Muscle layer of duodenum (tissue), 2 donors: ENCODE measurements around the gene ORMDL3.

Experiments used
- H3K27ac ChIP-seq: one replicate; pipeline ENCODE4 v1.7.0; 2013; ENCODE audit warnings: mild to moderate bottlenecking, low read length
- H3K27me3 ChIP-seq: one replicate; pipeline ENCODE4 v1.7.0; 2013; ENCODE audit warnings: low read depth, mild to moderate bottlenecking, control low read depth, low read length
- H3K36me3 ChIP-seq, 2 donors: one replicate each; pipeline ENCODE4 v1.7.0; 2013; ENCODE audit warnings: low read length in 2 of 2, control low read depth in 1 of 2, mild to moderate bottlenecking in 1 of 2; ENCODE audit not compliant: insufficient read depth in 2 of 2, control insufficient read depth in 1 of 2
- H3K4me1 ChIP-seq, 2 donors: one replicate each; pipeline ENCODE4 v1.7.0; 2013; ENCODE audit warnings: low read length in 2 of 2, mild to moderate bottlenecking in 2 of 2, control low read depth in 1 of 2, moderate library complexity in 1 of 2; ENCODE audit not compliant: insufficient read depth in 2 of 2, control insufficient read depth in 1 of 2
- H3K4me3 ChIP-seq, 2 donors: one replicate each; pipeline ENCODE4 v1.7.0; 2013; ENCODE audit warnings: low read length in 2 of 2, low read depth in 1 of 2, mild to moderate bottlenecking in 1 of 2
- H3K9me3 ChIP-seq, 2 donors: one replicate each; pipeline ENCODE4 v1.7.0; 2013; ENCODE audit warnings: low read length in 2 of 2, control low read depth in 1 of 2, mild to moderate bottlenecking in 1 of 2; ENCODE audit not compliant: control insufficient read depth in 1 of 2
- donor health status: healthy.

The ORMDL3 gene

GRCh38 chr17:39929646-39930407 lies 2.4 kb upstream of the ORMDL3 start:
- H3K27ac ChIP-seq: peak overlapping the region; percentile 94
- H3K4me3 ChIP-seq: no peak overlapping the region

GRCh38 chr17:39928858-39929645 lies 1.7 kb upstream of the ORMDL3 start:
- Histone ChIP-seq H3K4me3 (peak overlapping the region; percentile 78 to 90), H3K27ac (peak overlapping the region; percentile 94), H3K4me1 (peaks cover 17 to 35% of the 10 kb centered on the region in 2 donors), H3K36me3 (peaks cover 0 to 9% of the 10 kb centered on the region in 2 donors), H3K27me3 (no peaks in the 10 kb centered on the region), H3K9me3 (no peaks in the 10 kb centered on the region)

More at GRCh38 chr17:39929646-39930407, 2.4 kb upstream of the ORMDL3 start:
- Histone ChIP-seq H3K9me3 (no peaks in the 10 kb centered on the region), H3K36me3 (peaks cover 0 to 9% of the 10 kb centered on the region in 2 donors), H3K27me3 (no peaks in the 10 kb centered on the region), H3K4me1 (peaks cover 17 to 28% of the 10 kb centered on the region in 2 donors)

- H3K27me3 ChIP-seq: no peaks in the 10 kb centered on the region
- H3K4me3 ChIP-seq: peak overlapping the region; percentile 78 to 90
- peak overlapping the region; percentile 94 for H3K27ac ChIP-seq
- H3K36me3 ChIP-seq: peaks cover 6 to 17% of the 10 kb centered on the region in 2 donors
- no peaks in the 10 kb centered on the region for H3K9me3 ChIP-seq
- H3K4me1 ChIP-seq: peaks cover 17 to 36% of the 10 kb centered on the region in 2 donors
These were observed 792 bp upstream of the ORMDL3 start for GRCh38 chr17:39927929-39928857.

- no peaks in the 10 kb centered on the region for H3K27me3 ChIP-seq
- H3K4me3 ChIP-seq: peak overlapping the region; percentile 78 to 90
- H3K36me3 ChIP-seq: peaks cover 19 to 33% of the 10 kb centered on the region in 2 donors
- H3K9me3 ChIP-seq: no peaks in the 10 kb centered on the region
- peaks cover 17 to 36% of the 10 kb centered on the region in 2 donors for H3K4me1 ChIP-seq
- peak overlapping the region; percentile 80 for H3K27ac ChIP-seq
These were observed 757 bp downstream of the ORMDL3 start for GRCh38 chr17:39926588-39927100.

- no peaks in the 10 kb centered on the region for H3K27me3 ChIP-seq
- peaks cover 23 to 38% of the 10 kb centered on the region in 2 donors for H3K36me3 ChIP-seq
- peak overlapping the region; percentile 78 to 90 for H3K4me3 ChIP-seq
- peak overlapping the region; percentile 80 for H3K27ac ChIP-seq
- peaks cover 17 to 36% of the 10 kb centered on the region in 2 donors for H3K4me1 ChIP-seq
- H3K9me3 ChIP-seq: no peaks in the 10 kb centered on the region
These were observed 1.2 kb downstream of the ORMDL3 start for GRCh38 chr17:39926135-39926587.

GRCh38 chr17:39925282-39926134 lies 1.9 kb downstream of the ORMDL3 start:
- peak overlapping the region in 1 of 2 donors; percentile 78 for H3K4me3 ChIP-seq
- no peaks in the 10 kb centered on the region for H3K27me3 ChIP-seq
- H3K36me3 ChIP-seq: peaks cover 28 to 44% of the 10 kb centered on the region in 2 donors
- H3K9me3 ChIP-seq: no peaks in the 10 kb centered on the region
- peak overlapping the region; percentile 80 for H3K27ac ChIP-seq
- H3K4me1 ChIP-seq: peaks cover 17 to 36% of the 10 kb centered on the region in 2 donors

GRCh38 chr17:39924691-39925055 lies 2.7 kb downstream of the ORMDL3 start:
- Histone ChIP-seq H3K27me3 (no peaks in the 10 kb centered on the region), H3K27ac (no peak overlapping the region), H3K4me1 (peaks cover 17 to 36% of the 10 kb centered on the region in 2 donors), H3K4me3 (no peak overlapping the region), H3K36me3 (peaks cover 28 to 42% of the 10 kb centered on the region in 2 donors), H3K9me3 (no peaks in the 10 kb centered on the region)

- H3K4me1 ChIP-seq: peaks cover 16 to 36% of the 10 kb centered on the region in 2 donors
- no peak overlapping the region for H3K27ac ChIP-seq
- no peak overlapping the region for H3K4me3 ChIP-seq
- H3K9me3 ChIP-seq: no peaks in the 10 kb centered on the region
- peaks cover 31 to 41% of the 10 kb centered on the region in 2 donors for H3K36me3 ChIP-seq
- no peaks in the 10 kb centered on the region for H3K27me3 ChIP-seq
These were observed 3.3 kb downstream of the ORMDL3 start for GRCh38 chr17:39923836-39924690.

- peaks cover 32 to 44% of the 10 kb centered on the region in 2 donors for H3K36me3 ChIP-seq
- no peaks in the 10 kb centered on the region for H3K27me3 ChIP-seq
- no peak overlapping the region for H3K27ac ChIP-seq
- H3K9me3 ChIP-seq: no peaks in the 10 kb centered on the region
- peaks cover 7 to 29% of the 10 kb centered on the region in 2 donors for H3K4me1 ChIP-seq
- H3K4me3 ChIP-seq: no peak overlapping the region
These were observed 4.2 kb downstream of the ORMDL3 start for GRCh38 chr17:39923230-39923629.
